GM12878 (cell line): Measurements from ENCODE around the gene COPS8. TPM values are rescaled to one million over a fixed set of nuclear protein-coding genes. Genes with fewer than 3 reads are reported as not detected.

Experiments used
- FOS ChIP-seq: IDR thresholded peaks from 3 replicates; pipeline ENCODE4 v1.6.1; 2011; ENCODE audit warnings: borderline replicate concordance; ENCODE audit not compliant: insufficient read length; ENCODE audit errors: extremely low read depth
- HDGF ChIP-seq: fragments of 450-650 bp; IDR thresholded peaks from 2 replicates; pipeline ENCODE4 v1.6.1; 2016; ENCODE audit warnings: antibody characterized with exemption
- KLF5 ChIP-seq: fragments of 450-650 bp; IDR thresholded peaks from 2 replicates; pipeline ENCODE4 v1.6.1; 2014; ENCODE audit warnings: mild to moderate bottlenecking; ENCODE audit not compliant: partially characterized antibody
- POU2F2 ChIP-seq: IDR thresholded peaks from 3 replicates; pipeline ENCODE4 v1.6.1; 2011; ENCODE audit warnings: low read depth, mild to moderate bottlenecking, low read length, borderline replicate concordance
- ZBED1 ChIP-seq: IDR thresholded peaks from 2 replicates; pipeline ENCODE4 v1.6.1; 2016; ENCODE audit warnings: borderline replicate concordance
- ZNF207 ChIP-seq: fragments of 450-650 bp; IDR thresholded peaks from 2 replicates; pipeline ENCODE4 v1.6.1; 2014; ENCODE audit warnings: antibody characterized with exemption, mild to moderate bottlenecking, borderline replicate concordance
- polyA plus RNA-seq, 11 experiments: library from polyadenylated mRNA; depleted of rRNA in 4 of 11; unstranded in 6 of 11; stranded (reverse) in 5 of 11; fragments of >200 nt; fragmentation: Nextera tagmentation in 4 of 11; fragmentation: Illumina TruSeq in 1 of 11; extraction: Ambion mirVana in 4 of 11; extraction: Trizol in 1 of 11; gene quantifications; 1 replicate in 1 of 11; 2 replicates in 10 of 11; pipeline versions ENCODE4 v1.2.1 to v1.2.3, GENCODE V29; 2011 to 2016; ENCODE audit warnings: inconsistent platforms in 2 of 11, missing spikeins in 2 of 11, low read depth in 1 of 11
- total RNA-seq, 4 experiments: library from RNA; depleted of rRNA in 3 of 4; stranded (reverse); fragments of >200 nt in 3 of 4; fragmentation: Illumina TruSeq in 1 of 4; extraction: Trizol in 1 of 4; gene quantifications; 2 replicates each; pipeline versions ENCODE4 v1.2.1 to v1.2.3, GENCODE V29; 2013 to 2021
- TF ChIP-seq, protein P1 (sequence below): fragments of 450-650 bp; formaldehyde crosslinking; IDR thresholded peaks from 2 replicates; pipeline ENCODE4 v1.5.0; 2022; ENCODE audit warnings: mild to moderate bottlenecking, missing genetic modification characterization
- TF ChIP-seq, protein P2 (sequence below): IDR thresholded peaks from 2 replicates; pipeline ENCODE4 v1.6.1; 2012; ENCODE audit warnings: mild to moderate bottlenecking, low read depth, low read length
- TF ChIP-seq, protein P3 (sequence below): fragments of 450-650 bp; IDR thresholded peaks from 2 replicates; pipeline ENCODE4 v1.6.1; 2017; ENCODE audit warnings: borderline replicate concordance
- TF ChIP-seq, protein P4 (sequence below): fragments of 150-350 bp; IDR thresholded peaks from 2 replicates; pipeline ENCODE4 v1.6.1; 2016; ENCODE audit warnings: low read depth, low read length

Gene COPS8
- total and polyA plus RNA-seq, 10 of the 15 experiments (the other 5 are each of a cell fraction or from before 2014, with no cell fraction given), result 44.0 to 134 (median 107) TPM

DNA sequence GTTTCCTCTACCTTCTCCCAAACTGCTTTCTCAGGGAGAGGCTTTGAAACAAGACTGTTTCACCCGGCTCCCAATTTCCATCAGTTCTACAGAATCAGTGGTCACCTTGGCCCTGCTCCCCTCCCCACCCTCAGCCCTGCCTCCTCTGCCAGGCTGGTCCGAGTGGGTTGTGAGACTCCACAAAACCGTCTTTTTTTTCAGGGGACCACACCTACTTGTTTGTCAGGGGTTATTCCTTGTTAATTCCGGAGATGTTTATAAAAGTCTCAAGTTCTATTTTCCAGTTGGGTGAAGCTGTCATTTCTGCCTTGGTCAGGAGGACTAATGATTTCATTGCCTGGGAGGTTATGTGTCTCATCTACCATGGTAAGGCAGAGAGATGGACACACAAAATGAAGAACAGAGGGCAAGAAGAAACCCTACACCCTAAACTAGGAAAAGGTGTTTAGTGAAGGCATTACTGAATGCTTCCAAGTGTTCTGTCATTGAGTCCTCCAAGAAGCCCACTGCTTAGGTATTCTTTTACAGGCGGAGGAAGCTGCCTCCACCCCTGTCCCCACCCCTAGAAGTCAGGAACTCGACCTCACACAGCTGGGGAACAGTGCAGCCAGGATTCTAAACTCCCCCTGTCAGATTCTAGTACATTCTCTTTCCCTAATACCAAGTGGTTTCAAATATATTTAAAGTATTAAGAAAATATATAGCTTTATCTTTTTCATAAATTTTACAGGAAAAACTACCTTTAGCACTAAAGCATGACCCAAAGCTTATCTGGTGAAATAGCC, 46.3 kb downstream of the COPS8 start (continued):
- TF ChIP-seq, protein P1, sequence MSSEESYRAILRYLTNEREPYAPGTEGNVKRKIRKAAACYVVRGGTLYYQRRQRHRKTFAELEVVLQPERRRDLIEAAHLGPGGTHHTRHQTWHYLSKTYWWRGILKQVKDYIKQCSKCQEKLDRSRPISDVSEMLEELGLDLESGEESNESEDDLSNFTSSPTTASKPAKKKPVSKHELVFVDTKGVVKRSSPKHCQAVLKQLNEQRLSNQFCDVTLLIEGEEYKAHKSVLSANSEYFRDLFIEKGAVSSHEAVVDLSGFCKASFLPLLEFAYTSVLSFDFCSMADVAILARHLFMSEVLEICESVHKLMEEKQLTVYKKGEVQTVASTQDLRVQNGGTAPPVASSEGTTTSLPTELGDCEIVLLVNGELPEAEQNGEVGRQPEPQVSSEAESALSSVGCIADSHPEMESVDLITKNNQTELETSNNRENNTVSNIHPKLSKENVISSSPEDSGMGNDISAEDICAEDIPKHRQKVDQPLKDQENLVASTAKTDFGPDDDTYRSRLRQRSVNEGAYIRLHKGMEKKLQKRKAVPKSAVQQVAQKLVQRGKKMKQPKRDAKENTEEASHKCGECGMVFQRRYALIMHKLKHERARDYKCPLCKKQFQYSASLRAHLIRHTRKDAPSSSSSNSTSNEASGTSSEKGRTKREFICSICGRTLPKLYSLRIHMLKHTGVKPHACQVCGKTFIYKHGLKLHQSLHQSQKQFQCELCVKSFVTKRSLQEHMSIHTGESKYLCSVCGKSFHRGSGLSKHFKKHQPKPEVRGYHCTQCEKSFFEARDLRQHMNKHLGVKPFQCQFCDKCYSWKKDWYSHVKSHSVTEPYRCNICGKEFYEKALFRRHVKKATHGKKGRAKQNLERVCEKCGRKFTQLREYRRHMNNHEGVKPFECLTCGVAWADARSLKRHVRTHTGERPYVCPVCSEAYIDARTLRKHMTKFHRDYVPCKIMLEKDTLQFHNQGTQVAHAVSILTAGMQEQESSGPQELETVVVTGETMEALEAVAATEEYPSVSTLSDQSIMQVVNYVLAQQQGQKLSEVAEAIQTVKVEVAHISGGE, result no peak
- no peak for TF ChIP-seq KLF5
- no peak for TF ChIP-seq ZNF207
- no peak for TF ChIP-seq HDGF
- TF ChIP-seq ZBED1, result no peak
- no peak for TF ChIP-seq FOS
- TF ChIP-seq, protein P2, sequence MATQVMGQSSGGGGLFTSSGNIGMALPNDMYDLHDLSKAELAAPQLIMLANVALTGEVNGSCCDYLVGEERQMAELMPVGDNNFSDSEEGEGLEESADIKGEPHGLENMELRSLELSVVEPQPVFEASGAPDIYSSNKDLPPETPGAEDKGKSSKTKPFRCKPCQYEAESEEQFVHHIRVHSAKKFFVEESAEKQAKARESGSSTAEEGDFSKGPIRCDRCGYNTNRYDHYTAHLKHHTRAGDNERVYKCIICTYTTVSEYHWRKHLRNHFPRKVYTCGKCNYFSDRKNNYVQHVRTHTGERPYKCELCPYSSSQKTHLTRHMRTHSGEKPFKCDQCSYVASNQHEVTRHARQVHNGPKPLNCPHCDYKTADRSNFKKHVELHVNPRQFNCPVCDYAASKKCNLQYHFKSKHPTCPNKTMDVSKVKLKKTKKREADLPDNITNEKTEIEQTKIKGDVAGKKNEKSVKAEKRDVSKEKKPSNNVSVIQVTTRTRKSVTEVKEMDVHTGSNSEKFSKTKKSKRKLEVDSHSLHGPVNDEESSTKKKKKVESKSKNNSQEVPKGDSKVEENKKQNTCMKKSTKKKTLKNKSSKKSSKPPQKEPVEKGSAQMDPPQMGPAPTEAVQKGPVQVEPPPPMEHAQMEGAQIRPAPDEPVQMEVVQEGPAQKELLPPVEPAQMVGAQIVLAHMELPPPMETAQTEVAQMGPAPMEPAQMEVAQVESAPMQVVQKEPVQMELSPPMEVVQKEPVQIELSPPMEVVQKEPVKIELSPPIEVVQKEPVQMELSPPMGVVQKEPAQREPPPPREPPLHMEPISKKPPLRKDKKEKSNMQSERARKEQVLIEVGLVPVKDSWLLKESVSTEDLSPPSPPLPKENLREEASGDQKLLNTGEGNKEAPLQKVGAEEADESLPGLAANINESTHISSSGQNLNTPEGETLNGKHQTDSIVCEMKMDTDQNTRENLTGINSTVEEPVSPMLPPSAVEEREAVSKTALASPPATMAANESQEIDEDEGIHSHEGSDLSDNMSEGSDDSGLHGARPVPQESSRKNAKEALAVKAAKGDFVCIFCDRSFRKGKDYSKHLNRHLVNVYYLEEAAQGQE, result no peak
- no peak for TF ChIP-seq POU2F2
- TF ChIP-seq, protein P3, sequence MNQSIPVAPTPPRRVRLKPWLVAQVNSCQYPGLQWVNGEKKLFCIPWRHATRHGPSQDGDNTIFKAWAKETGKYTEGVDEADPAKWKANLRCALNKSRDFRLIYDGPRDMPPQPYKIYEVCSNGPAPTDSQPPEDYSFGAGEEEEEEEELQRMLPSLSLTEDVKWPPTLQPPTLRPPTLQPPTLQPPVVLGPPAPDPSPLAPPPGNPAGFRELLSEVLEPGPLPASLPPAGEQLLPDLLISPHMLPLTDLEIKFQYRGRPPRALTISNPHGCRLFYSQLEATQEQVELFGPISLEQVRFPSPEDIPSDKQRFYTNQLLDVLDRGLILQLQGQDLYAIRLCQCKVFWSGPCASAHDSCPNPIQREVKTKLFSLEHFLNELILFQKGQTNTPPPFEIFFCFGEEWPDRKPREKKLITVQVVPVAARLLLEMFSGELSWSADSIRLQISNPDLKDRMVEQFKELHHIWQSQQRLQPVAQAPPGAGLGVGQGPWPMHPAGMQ, result no peak
- TF ChIP-seq, protein P4, sequence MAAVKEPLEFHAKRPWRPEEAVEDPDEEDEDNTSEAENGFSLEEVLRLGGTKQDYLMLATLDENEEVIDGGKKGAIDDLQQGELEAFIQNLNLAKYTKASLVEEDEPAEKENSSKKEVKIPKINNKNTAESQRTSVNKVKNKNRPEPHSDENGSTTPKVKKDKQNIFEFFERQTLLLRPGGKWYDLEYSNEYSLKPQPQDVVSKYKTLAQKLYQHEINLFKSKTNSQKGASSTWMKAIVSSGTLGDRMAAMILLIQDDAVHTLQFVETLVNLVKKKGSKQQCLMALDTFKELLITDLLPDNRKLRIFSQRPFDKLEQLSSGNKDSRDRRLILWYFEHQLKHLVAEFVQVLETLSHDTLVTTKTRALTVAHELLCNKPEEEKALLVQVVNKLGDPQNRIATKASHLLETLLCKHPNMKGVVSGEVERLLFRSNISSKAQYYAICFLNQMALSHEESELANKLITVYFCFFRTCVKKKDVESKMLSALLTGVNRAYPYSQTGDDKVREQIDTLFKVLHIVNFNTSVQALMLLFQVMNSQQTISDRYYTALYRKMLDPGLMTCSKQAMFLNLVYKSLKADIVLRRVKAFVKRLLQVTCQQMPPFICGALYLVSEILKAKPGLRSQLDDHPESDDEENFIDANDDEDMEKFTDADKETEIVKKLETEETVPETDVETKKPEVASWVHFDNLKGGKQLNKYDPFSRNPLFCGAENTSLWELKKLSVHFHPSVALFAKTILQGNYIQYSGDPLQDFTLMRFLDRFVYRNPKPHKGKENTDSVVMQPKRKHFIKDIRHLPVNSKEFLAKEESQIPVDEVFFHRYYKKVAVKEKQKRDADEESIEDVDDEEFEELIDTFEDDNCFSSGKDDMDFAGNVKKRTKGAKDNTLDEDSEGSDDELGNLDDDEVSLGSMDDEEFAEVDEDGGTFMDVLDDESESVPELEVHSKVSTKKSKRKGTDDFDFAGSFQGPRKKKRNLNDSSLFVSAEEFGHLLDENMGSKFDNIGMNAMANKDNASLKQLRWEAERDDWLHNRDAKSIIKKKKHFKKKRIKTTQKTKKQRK, result no peak
- TF ChIP-seq, all 136 proteins: peak for 0
